GM18519 (cell line): ENCODE measurements around the gene SLC12A9.

Experiments
- ATAC-seq: cut with Tn5 transposase; IDR thresholded peaks from one replicate; pipeline ENCODE4 v1.9.1; 2021; ENCODE audit warnings: mild to moderate bottlenecking, moderate library complexity; ENCODE audit not compliant: unreplicated experiment, low FRiP score

Gene SLC12A9

DNA sequence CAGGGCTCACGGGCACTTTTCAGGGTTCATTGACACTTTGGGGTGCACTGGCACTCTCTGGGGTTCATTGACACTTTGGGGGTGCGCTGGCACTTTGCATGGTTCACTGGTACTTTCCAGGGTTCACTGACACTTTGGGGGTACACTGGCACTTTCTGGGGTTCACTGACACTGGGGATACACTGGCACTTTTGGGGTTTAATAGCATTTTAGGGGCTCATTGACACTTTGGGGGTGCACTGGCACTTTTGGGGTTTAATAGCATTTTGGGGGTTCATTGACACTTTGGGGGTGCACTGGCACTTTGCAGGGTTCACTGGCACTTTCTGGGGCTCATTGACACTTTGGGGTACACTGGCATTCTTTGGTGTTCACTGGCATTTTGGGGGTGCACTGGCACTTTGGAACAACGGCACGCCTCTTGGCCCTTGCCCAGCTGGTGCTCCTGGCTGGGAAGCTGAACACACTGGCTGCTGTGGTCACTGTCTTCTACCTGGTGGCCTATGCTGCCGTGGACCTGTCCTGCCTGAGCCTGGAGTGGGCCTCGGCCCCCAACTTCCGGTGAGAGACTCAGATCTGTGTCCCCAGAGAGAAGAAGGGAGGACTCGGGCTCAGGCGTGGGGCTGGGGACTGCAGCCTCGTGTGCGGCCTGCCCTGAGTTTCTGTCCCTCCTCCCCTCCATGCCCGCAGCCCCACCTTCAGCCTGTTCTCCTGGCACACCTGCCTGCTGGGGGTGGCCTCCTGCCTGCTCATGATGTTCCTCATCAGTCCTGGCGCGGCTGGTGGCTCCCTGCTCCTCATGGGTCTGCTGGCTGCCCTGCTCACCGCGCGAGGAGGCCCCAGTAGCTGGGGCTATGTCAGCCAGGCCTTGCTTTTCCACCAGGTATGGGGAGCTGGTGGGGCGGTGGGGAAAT is 8.4 kb downstream of the SLC12A9 start:
- ATAC-seq, result no peak

DNA sequence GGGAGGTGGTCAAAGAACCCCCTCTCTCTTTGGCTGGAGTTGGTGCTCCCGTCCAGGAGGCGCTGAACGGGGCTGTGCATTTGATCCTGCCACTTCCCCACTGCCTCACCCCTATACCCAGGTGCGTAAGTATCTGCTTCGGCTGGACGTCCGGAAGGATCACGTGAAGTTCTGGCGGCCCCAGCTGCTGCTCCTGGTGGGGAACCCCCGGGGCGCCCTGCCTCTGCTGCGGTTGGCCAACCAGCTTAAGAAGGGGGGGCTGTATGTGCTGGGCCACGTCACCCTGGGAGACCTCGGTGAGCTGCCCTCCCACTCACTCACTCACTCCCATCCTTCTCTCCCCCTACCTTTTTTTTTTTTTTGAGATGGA is 9.1 kb downstream of the SLC12A9 start:
- no peak for ATAC-seq

DNA sequence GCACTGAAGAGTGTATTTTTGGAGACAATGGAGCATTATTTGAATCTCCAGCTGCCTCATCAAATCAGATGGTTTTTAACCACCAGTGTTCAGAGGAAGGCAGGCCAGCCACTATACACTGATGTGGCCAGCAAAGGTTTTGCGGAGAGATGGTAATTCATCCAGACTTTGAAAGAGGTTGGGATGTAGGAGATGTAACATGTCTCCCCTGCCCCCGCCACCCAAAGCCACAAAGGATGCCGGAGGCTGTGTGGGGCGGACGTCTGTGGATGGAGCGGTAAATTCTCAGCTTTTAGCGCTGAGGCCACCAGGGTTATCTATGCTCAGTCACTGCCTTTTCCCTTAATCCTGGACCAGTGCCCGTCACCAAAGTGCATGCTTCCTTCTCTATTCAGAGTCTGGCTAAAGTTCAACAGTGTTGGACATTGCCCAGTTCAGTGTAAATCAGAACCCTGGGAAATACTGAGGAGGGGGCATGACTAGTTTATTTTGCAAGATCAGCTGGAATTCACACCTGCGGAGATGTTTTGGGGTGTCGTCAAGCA is 11.0 kb downstream of the SLC12A9 start:
- ATAC-seq, result no peak

DNA sequence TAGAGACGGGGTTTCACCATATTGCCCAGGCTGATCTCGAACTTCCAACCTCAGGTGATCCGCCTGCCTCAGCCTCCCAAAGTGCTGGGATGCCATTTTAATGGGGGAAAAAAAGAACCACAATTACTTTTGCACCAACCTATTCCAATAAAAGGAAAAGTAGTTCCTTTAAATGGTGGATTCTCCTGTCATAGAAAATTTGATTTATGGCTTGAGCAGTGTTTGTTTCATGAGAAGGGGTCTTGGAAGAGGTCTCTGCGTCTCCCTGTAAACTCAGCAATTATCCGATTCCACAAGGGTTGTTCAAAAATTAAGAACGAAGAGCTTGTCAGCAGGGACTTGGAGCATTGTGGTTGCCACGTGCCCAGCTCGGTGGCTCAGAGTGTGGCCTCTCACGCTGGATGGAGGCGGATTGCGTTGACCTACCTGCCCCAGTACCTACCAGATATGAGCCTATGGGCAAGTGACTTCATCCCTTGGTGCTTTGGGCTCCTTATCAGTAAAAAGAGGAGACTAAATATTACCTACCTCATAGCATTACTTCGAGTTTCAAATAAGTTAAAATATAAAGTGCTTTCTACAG is 11.8 kb downstream of the SLC12A9 start:
- ATAC-seq, result no peak

DNA sequence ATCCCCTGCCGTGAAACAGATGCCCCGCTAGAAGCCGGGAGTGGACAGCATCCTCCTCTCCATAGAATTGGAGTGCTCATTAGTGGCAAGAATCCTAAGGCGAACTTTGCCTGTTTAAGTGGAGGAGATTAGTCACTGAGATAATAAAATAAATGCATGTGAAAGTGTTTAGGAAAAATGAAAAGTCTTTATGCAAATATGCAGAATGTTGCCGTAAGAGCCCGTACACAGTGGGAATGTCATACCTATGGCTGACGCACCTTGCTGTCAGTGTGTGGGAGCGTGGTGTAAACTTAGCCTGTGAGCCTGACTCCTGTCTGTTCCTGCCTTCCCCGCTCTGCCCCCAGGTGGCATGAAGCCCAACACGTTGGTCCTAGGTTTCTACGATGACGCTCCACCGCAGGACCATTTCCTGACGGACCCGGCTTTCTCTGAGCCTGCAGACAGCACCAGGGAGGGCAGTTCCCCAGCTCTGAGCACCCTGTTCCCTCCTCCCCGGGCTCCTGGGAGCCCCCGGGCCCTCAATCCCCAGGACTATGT is 12.9 kb downstream of the SLC12A9 start:
- no peak for ATAC-seq

DNA sequence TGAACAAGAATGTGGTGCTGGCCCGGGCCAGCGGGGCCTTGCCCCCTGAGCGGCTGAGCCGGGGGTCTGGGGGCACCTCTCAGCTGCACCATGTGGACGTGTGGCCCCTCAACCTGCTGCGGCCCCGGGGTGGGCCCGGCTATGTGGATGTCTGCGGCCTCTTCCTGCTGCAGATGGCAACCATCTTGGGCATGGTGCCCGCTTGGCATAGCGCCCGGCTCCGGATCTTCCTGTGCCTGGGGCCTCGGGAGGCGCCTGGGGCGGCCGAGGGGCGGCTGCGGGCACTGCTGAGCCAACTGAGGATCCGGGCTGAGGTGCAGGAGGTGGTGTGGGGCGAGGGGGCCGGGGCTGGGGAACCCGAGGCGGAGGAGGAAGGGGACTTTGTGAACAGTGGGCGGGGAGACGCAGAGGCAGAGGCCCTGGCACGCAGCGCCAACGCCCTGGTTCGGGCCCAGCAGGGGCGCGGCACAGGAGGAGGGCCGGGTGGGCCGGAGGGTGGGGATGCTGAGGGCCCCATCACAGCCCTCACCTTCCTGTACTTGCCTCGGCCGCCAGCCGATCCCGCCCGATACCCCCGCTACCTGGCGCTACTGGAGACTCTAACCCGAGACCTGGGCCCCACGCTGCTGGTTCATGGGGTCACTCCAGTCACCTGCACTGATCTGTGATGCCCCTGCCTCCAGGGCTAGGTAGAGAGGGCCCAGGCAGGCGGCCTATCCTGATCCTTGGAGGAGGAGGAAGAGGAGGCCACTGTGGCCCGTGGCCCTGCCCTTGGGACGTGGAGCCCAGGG is 13.6 kb downstream of the SLC12A9 start:
- no peak for ATAC-seq

DNA sequence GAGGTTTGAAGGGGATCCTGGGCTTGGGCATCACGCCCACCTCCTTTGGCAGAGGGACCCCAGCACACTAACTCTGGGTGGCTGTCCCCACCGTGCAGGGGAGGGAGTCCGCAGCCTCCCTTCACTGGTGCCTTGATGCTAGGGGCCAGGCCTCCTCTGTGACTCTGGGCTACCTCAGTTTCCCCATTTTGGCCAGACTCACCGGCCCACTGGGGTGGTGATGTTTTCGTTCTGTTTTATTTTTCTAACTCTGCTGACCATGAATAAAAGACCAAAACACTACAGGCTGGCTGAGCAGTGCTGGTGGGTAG is 14.2 kb downstream of the SLC12A9 start:
- no peak for ATAC-seq

DNA sequence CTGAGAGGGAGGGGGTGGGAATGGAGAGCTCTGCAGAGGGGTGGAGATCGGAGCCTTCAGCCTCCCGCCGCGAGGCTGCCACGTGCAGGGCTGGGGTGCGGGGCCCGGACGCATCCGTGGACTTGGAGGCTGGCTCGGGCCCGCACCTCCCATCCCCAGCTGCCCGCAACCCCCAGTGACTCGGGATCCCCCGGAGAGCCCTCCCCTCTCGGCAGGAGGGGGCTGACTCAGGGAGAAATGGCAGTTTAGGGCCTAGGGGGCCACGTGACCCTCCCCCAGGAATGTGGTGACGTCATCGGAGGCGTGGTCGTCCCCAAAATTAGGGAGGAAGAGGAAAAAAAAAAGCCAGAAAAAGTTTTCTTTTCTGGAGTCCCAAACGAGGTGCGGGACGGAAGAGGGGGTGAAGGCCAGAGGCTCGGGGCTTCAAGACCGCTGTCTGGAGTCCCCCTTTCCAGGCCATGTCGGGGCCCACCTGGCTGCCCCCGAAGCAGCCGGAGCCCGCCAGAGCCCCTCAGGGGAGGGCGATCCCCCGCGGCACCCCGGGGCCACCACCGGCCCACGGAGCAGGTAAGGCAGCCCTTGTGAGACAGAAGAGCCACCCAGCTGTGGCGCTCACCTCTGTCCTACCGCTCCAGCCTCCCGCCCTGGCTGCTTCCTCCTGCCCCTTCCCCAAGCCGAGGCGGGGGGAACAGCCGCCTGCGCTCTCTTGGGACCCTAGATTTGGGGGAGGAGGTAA is 14.7 kb downstream of the SLC12A9 start, which contains the start of gene TRIP6:
TSS of gene TRIP6 (plus strand) at position 348 of the 736 bp plus-strand sequence. CDS start at position 459, 111 bp downstream.
- no peak for ATAC-seq

DNA sequence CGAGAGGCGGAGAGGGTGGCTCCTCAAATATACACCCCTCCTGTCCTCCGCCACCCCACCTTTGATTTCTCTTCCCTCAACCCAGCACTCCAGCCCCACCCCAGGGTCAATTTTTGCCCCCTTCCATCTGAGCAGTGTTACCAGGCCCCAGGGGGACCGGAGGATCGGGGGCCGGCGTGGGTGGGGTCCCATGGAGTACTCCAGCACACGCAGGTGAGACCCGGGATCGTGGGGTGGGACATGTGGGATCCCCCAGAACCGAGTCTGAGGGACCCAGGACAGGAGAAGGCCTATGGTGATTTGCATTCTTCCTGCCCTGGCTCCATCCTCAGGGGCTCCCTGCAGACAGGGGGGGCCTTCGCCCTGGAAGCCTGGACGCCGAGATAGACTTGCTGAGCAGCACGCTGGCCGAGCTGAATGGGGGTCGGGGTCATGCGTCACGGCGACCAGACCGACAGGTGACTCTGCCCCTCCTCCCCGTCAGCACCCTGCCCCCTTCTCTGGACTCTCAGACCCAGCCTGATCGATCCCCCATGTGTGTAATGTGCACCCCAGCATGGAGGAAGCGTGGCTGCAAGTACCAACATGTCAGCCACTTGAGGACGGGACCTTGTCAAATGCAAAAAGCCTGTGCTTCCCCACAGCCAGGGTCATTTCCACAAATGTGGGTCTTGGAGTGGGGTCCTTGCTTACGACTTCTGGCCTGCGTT is 15.4 kb downstream of the SLC12A9 start:
- ATAC-seq, result no peak

DNA sequence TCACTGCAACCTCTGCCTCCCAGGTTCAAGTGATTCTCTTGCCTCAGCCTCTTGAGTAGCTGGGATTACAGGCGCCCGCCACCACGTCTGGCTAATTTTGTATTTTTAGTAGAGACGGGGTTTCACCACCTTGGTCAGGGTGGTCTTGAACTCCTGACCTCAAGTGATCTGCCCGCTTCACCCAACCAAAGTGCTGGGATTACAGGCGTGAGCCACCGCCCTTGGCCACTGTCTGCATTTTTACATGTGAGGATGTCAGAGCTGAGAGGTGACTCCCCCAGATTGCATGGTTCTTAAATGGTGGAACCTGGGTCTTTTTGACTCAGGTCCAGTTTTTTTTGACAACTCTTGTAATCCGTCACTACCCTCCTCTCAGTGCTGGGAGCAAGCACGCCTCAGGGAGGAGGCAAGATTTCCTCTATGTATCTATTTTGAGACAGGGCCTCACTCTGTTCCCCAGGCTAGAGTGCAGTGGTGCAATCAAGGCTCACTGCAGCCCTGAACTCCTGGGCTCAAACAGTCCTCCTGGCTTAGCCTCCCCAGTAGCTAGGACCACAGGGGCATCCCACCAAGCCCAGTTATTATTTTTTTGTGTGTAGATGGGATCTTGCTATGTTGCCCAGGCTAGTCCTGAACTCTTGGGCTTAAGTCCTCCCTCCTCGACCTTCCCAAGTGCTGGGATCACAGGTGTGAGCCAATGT is 21.2 kb downstream of the SLC12A9 start:
- ATAC-seq, result no peak

DNA sequence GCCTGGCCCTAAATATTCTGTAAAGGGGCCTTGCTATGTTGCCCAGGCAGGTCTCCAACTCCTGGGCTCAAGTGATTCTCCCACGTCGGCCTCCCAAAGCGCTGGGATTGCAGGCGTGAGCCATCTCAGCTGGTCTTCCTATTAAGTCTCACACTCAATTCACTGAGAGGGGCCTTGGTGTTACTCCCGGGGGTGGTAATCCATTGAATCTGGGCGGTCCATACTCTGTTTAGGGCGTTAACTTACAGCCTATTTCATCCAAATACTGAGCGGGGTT is 21.7 kb downstream of the SLC12A9 start:
- no peak for ATAC-seq

DNA sequence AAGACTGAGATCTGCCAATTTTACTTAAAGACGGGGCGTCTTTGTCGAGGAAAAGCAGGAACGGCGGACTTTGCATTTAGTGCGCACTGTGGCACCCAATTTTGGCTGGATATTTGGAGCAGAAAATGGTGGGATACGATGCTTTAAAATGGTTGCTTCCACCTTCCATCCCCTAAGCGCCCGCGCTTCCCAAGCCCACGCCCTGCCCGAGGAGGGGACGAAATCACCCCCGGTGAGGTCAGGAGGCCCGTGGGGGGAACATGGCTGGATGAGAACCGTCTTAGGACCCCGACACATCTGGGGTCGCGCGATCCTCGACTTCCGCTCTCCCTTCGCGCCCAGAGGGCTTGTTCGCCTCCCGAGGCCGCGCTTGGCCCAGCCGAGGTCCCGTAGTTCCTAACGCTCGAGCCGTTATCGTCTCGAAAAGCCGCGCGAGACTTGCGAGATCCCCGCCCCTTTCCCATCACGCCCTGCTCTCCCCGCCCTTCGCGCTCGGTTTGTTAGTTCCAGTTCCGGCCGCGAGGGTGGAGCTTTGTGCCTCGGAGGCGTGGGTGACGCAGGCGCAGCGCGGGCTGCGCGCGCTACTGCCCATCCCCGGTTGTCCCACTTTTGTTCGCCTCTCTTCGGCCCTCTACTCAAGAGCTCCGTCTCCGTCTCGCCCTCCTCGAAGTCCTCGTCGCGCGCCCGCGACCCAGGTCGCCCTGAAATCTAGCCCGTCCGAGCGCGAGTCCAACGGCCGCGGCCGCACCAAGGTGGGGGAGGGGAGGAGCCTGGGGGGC is 22.3 kb downstream of the SLC12A9 start, which contains the start of gene SRRT:
TSS of gene SRRT (plus strand) at position 527 of the 779 bp plus-strand sequence. CDS start 488 bp downstream, outside the sequence.
- peak; percentile 60 for ATAC-seq

DNA sequence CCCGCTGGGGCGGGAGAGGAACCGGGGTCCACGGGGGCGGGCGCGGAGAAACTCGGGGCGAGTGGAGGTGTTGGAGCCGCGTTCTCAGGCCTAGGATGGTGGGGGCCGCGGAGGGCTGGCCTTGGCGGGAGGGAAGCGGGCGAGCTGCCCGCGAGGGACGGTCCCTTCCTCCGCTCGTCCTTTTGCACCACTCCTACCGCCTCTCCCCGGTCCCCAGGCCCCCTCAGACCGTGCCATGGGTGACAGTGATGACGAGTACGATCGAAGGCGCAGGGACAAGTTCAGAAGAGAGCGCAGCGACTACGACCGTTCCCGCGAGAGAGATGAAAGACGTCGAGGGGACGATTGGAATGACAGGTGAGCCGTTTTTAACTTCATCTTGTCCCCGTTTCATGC is 22.8 kb downstream of the SLC12A9 start:
- no peak for ATAC-seq

DNA sequence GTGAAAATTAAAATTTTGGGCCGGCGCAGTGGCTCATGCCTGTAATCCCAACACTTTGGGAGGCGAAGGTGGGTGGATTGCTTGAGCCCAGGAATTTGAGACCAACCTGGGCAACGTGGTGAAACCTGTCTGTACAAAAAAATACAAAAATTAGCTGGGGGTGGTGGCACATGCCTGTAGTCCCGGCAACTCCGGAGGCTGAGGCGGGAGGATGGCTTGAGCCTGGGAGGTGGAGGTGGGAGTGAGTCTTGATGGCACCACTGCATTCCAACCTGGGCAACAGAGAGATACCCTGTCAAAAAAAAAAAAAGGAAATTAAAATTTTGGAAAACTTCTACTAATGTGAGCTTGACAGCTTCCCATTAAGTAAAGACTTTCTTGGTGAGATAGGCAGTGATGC is 25.5 kb downstream of the SLC12A9 start:
- no peak for ATAC-seq

DNA sequence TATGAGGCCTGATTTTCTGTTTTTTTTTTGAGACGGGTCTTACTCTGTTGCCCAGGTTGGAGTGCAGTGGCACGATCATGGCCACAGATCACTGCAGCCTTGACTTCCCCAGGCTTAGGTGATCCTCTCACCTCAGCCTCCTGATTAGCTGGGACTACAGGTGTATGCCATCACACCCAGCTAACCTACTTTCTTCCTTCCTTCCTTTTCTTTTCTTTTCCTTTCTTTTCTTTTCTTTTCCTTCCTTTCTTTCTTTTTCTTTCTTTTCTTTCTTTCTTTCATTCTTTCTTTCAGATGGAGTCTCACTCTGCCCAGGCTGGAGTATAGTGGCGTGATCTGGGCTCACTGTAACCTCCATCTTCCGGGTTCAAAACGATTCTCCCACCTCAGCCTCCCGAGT is 26.2 kb downstream of the SLC12A9 start:
- ATAC-seq, result no peak

DNA sequence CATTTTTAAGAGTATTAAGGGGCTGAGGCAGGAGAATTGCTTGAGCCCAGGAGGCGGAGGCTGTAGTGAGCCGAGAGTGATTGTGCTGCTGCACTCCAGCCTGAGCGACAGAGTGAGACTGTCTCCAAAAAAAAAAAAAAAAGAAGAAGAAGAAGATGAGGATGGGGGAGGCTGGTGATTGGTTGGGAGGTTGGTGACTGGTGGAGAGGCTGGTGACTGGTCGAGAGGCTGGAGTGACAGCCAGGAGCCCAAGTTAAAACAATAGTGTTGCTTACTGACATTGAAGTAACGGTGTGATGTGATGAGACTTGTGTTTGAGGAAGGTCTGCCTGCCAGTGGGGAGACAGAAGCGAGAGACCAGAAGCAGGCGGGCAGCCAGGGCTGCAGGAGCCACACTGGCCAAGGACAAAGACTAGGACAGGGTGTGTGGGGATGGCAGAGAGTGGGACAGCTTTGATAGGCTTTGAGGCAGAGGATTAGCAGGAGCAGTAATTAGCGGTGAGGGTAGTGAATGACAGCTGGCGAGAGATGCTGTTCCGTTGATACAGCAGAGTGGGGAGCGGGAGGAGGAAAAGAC is 27.3 kb downstream of the SLC12A9 start:
- ATAC-seq, result no peak

DNA sequence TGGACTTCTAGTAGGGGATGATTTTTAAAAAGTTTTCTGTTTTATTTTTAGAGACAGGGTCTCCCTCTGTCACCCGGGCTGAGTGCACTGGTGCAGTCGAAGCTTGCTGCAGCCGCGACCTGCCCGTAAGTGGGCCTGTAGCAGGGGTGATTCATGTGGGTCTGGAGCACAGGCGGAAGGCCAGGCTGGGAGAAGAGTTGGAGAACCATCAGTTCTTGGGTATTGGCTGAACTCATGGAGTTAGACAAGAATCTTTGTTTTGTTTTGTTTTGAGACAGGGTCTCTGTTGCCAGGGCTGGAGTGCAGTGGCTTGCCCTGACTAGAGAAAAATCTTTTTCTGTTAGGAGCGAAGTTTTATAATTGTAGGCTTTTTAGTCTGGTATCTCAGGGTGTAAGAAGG is 28.1 kb downstream of the SLC12A9 start:
- ATAC-seq, result no peak

DNA sequence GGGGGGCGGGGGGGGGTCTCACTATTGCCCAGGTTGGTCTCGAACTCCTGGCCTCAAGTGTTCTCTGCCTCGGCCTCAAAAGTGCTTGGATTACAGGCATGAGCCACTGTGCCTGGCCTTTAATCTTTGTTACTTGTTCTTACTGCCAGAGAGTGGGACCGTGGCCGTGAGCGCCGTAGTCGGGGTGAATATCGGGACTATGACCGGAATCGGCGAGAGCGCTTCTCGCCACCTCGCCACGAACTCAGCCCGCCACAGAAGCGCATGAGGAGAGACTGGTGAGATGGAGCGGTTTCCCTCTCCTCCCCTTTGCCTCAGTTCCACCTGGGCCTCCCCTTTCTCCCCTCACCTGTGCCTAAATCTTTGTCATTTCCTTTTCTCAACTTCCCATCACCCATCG is 28.6 kb downstream of the SLC12A9 start:
- ATAC-seq, result no peak
